K562 (cell line): ENCODE data around the gene MKRN3. TPM values are rescaled to one million over a fixed set of nuclear protein-coding genes. Genes with fewer than 3 reads are reported as not detected.
A peak's percentile ranks its signal among the peaks of the same experiment; 100 is the strongest.

Experiments used
- ATAC-seq: fragments of 200-7000 bp; cut with Tn5 transposase; 3 replicates; pipeline ENCODE4 v1.9.1; 2020; ENCODE audit warnings: moderate library complexity
- Bru-seq: library from RNA; stranded (reverse); fragments of 400-500 nt; gene quantifications from one replicate; lab custom pipeline; 2021; lab: Mats Ljungman, UMichigan
- BruChase-seq, 2 experiments: library from RNA; stranded (reverse); fragments of 400-500 nt; gene quantifications; one replicate each; lab custom pipeline; 2021; lab: Mats Ljungman, UMichigan
- BruUV-seq: library from RNA; stranded (reverse); fragments of 400-500 nt; replicated peaks from 2 replicates; lab custom pipeline; 2021; lab: Mats Ljungman, UMichigan
- CTCF ChIA-PET: fragments of 300-600 bp; formaldehyde crosslinking; extraction: SDS; loops from one replicate; lab custom pipeline; 2021; ENCODE audit warnings: low intra/inter-chr PET ratio; lab: Yijun Ruan, JAX
- POLR2A ChIA-PET: fragments of 300-600, 350-650 bp; sonication (Branson Sonifier 250); formaldehyde crosslinking; extraction: SDS; loops from one replicate; lab custom pipeline; 2021; ENCODE audit warnings: antibody characterized with exemption, inconsistent platforms; lab: Yijun Ruan, JAX
- DNase-seq, 4 experiments: peaks; one replicate each; pipeline versions ENCODE4 v3.0.0 to v3.0.0-alpha.2; 2011 to 2018; ENCODE audit warnings: low spot score in 3 of 4, mixed read lengths in 3 of 4; ENCODE audit errors: extremely low read depth in 1 of 4
- FAIRE-seq: peaks from 2 replicates; lab custom pipeline; 2011; peaks lifted over from hg19 to GRCh38; lab: Jason Lieb, UNC
- H2AFZ ChIP-seq: 2 replicates; pipeline ENCODE4 v1.6.0; 2011; ENCODE audit warnings: low read depth, low read length, control low read depth, inconsistent platforms
- H3K27ac ChIP-seq: fragments of 200-600 bp; 3 replicates; pipeline ENCODE4 v1.8.0; 2011; ENCODE audit warnings: low read depth, mild to moderate bottlenecking, control low read depth, inconsistent platforms, low read length, moderate library complexity, mixed read lengths; ENCODE audit errors: extremely low read depth
- H3K27me3 ChIP-seq, 2 experiments: fragments of 300-600 bp in 1 of 2; 2 replicates in 1 of 2; 3 replicates in 1 of 2; pipeline versions ENCODE4 v1.6.0 to v1.8.0; 2011; ENCODE audit warnings: inconsistent platforms in 2 of 2, low read length in 2 of 2, mild to moderate bottlenecking in 1 of 2, mixed read lengths in 1 of 2, moderate library complexity in 1 of 2; ENCODE audit not compliant: control insufficient read depth in 2 of 2, insufficient read depth in 2 of 2
- H3K36me3 ChIP-seq: fragments of 300-600 bp; 3 replicates; pipeline ENCODE4 v1.8.0; 2011; ENCODE audit warnings: mild to moderate bottlenecking, low read length, inconsistent platforms; ENCODE audit not compliant: control insufficient read depth, insufficient read depth
- H3K4me1 ChIP-seq, 2 experiments: fragments of 200-600 bp in 1 of 2; replicated peaks in 1 of 2; 2 replicates in 1 of 2; 3 replicates in 1 of 2; pipeline versions ENCODE4 v1.5.1 to v1.8.0; 2011; ENCODE audit warnings: inconsistent platforms in 2 of 2, low read length in 2 of 2, mild to moderate bottlenecking in 1 of 2, mixed read lengths in 1 of 2, moderate library complexity in 1 of 2; ENCODE audit not compliant: control insufficient read depth in 2 of 2, insufficient read depth in 2 of 2
- H3K4me2 ChIP-seq: 2 replicates; pipeline ENCODE4 v1.6.1; 2011; ENCODE audit warnings: low read length, control low read depth, inconsistent platforms, mixed read lengths; ENCODE audit not compliant: insufficient read depth
- H3K4me3 ChIP-seq: fragments of 200-600 bp; sonication (generic), shearing (Covaris generic); 2 replicates; pipeline ENCODE4 v1.5.1; 2016; ENCODE audit warnings: control low read depth, inconsistent platforms
- H3K79me2 ChIP-seq: fragments of 200-600 bp; 3 replicates; pipeline ENCODE4 v1.8.0; 2011; ENCODE audit warnings: low read length, inconsistent platforms; ENCODE audit not compliant: control insufficient read depth, insufficient read depth
- H3K9ac ChIP-seq, 2 experiments: 2 replicates each; pipeline versions ENCODE4 v1.6.0 to v1.6.1; 2011; ENCODE audit warnings: low read depth in 2 of 2, low read length in 2 of 2, control low read depth in 1 of 2, inconsistent platforms in 1 of 2, mild to moderate bottlenecking in 1 of 2, mixed read lengths in 1 of 2; ENCODE audit not compliant: insufficient read depth in 1 of 2
- H3K9me1 ChIP-seq: one replicate; pipeline ENCODE4 v1.6.0; 2011; ENCODE audit warnings: inconsistent platforms, mild to moderate bottlenecking, low read length, moderate library complexity; ENCODE audit not compliant: control insufficient read depth, insufficient read depth
- H3K9me3 ChIP-seq: replicated peaks from 2 replicates; pipeline ENCODE4 v1.5.1; 2011; ENCODE audit warnings: low read depth, low read length, inconsistent platforms; ENCODE audit not compliant: control insufficient read depth, insufficient read depth
- H4K20me1 ChIP-seq: replicated peaks from 2 replicates; pipeline ENCODE4 v1.6.1; 2011; ENCODE audit warnings: low read length, inconsistent platforms, mixed read lengths; ENCODE audit not compliant: control insufficient read depth, insufficient read depth
- ARID2 ChIP-seq: fragments of 450-650 bp; IDR thresholded peaks from 2 replicates; pipeline ENCODE4 v1.6.1; 2017; ENCODE audit warnings: antibody characterized with exemption, mild to moderate bottlenecking
- ATF7 ChIP-seq: fragments of 450-650 bp; IDR thresholded peaks from 2 replicates; pipeline ENCODE4 v1.7.1; 2014; ENCODE audit warnings: mild to moderate bottlenecking, moderate library complexity
- CHD4 ChIP-seq: fragments of 200-600 bp; sonication (generic); IDR thresholded peaks from 3 replicates; pipeline ENCODE4 v1.6.1; 2012; ENCODE audit warnings: low read depth, mild to moderate bottlenecking, mixed read lengths, low read length, inconsistent platforms; ENCODE audit not compliant: insufficient read depth, insufficient replicate concordance, poor library complexity, severe bottlenecking
- EWSR1 ChIP-seq: fragments of 450-650 bp; IDR thresholded peaks from 2 replicates; pipeline ENCODE4 v1.6.1; 2018; ENCODE audit warnings: borderline replicate concordance, mild to moderate bottlenecking, low read depth, moderate library complexity; ENCODE audit not compliant: partially characterized antibody
- EZH2 ChIP-seq: IDR thresholded peaks from 2 replicates; pipeline ENCODE4 v1.6.1; 2012; ENCODE audit warnings: low read depth, mild to moderate bottlenecking, inconsistent platforms, low read length, borderline replicate concordance
- GATA2 ChIP-seq: sonication (generic); formaldehyde crosslinking; IDR thresholded peaks from 2 replicates; pipeline ENCODE4 v1.4.0; 2020; ENCODE audit warnings: mild to moderate bottlenecking, missing genetic modification reagents
- GTF2E2 ChIP-seq: fragments of 200-800 bp; sonication (Bioruptor generic); IDR thresholded peaks from 2 replicates; pipeline ENCODE4 v1.6.1; 2016; ENCODE audit warnings: missing genetic modification characterization, missing compliant biosample characterization
- HNRNPLL ChIP-seq: fragments of 200-400 bp; formaldehyde crosslinking; IDR thresholded peaks from 2 replicates; pipeline ENCODE4 v1.6.1; 2017; ENCODE audit warnings: low read length, low read depth, mild to moderate bottlenecking; ENCODE audit not compliant: poor library complexity, severe bottlenecking
- HNRNPUL1 ChIP-seq: fragments of 200-400 bp; formaldehyde crosslinking; IDR thresholded peaks from 2 replicates; pipeline ENCODE4 v1.6.1; 2017; ENCODE audit warnings: low read length
- MAFG ChIP-seq: fragments of 450-650 bp; conservative IDR thresholded peaks from 2 replicates; pipeline ENCODE4 v1.6.1; 2016; ENCODE audit warnings: missing genetic modification characterization, missing compliant biosample characterization
- U2AF1 ChIP-seq: fragments of 200-400 bp; formaldehyde crosslinking; optimal IDR thresholded peaks from 2 replicates; pipeline ENCODE3; 2017; ENCODE audit warnings: mild to moderate bottlenecking, low read depth, low read length, moderate library complexity
- ZNF184 ChIP-seq: sonication (generic); formaldehyde crosslinking; IDR thresholded peaks from 2 replicates; pipeline ENCODE4 v1.5.0; 2020; ENCODE audit warnings: missing genetic modification reagents
- WGBS: fragments of 100-300 bp; shearing (Covaris generic); methylation state at CpG from one replicate; pipeline ENCODE4 v1.1.6; 2016; ENCODE audit warnings: low coverage, mixed read lengths; ENCODE audit not compliant: insufficient coverage; ENCODE audit errors: missing lambda C conversion rate; 5-methylcytosine and 5-hydroxymethylcytosine counted together
- in situ Hi-C: fragments of 300-500 bp; cut with MboI; formaldehyde crosslinking; loops from 4 replicates; pipeline ENCODE4 v1.15.0; 2018; ENCODE audit warnings: inconsistent platforms, mixed read lengths
- intact Hi-C: fragments of 100-400 bp; cut with micrococcal nuclease; formaldehyde crosslinking; loops from 2 replicates; pipeline ENCODE4 v1.14.2; 2022
- long read RNA-seq, 3 experiments: library from polyadenylated mRNA in 2 of 3; library from RNA in 1 of 3; unstranded in 2 of 3; stranded (forward) in 1 of 3; transcript quantifications; one replicate each; pipeline ENCODE4 v2.0.0, GENCODE V29; 2019 to 2022
- polyA minus RNA-seq, 3 experiments: library from RNA; depleted of rRNA, polyadenylated mRNA; stranded (reverse); fragments of >200 nt; gene quantifications; 2 replicates each; pipeline ENCODE4 v1.2.3, GENCODE V29; 2011
- polyA plus RNA-seq, 8 experiments: library from polyadenylated mRNA; depleted of rRNA in 4 of 8; stranded (reverse) in 5 of 8; unstranded in 3 of 8; fragments of >200 nt; fragmentation: Nextera tagmentation in 2 of 8; fragmentation: Illumina TruSeq in 1 of 8; extraction: Ambion mirVana in 2 of 8; extraction: Trizol in 1 of 8; gene quantifications; 2 replicates each; pipeline versions ENCODE4 v1.2.1 to v1.2.3, GENCODE V29; 2011 to 2014; ENCODE audit warnings: inconsistent platforms in 1 of 8, missing spikeins in 1 of 8
- total RNA-seq, 7 experiments: library from RNA; depleted of rRNA in 6 of 7; stranded (reverse); fragments of >200 nt in 6 of 7; fragmentation: Illumina TruSeq in 2 of 7; extraction: Trizol in 2 of 7; gene quantifications; 2 replicates each; pipeline versions ENCODE4 v1.2.1 to v1.2.3, GENCODE V29; 2011 to 2021; ENCODE audit warnings: low replicate concordance in 1 of 7
- TF ChIP-seq, protein P1 (sequence below): fragments of 450-650 bp; formaldehyde crosslinking; IDR thresholded peaks from 2 replicates; pipeline ENCODE4 v1.4.0; 2022; ENCODE audit warnings: missing genetic modification characterization

MKRN3 gene
- total RNA-seq (2011; cell fraction: chromatin; rRNA removed; ENCODE audit: low replicate concordance), result 37.6 and 42.7 TPM in 2 replicates
- 28.9 and 33.4 TPM in 2 replicates for total RNA-seq (2011; cell fraction: nucleolus; rRNA removed)
- 44.3 and 51.5 TPM in 2 replicates for total RNA-seq (2011; cell fraction: nucleoplasm; rRNA removed)
- total RNA-seq (2014; rRNA removed) (33.4 and 37.8 TPM in 2 replicates), total RNA-seq (2014; rRNA removed; fragmentation: Illumina TruSeq; extraction: Trizol) (21.4 and 25.1 TPM in 2 replicates), total RNA-seq (2015; rRNA removed; fragmentation: Illumina TruSeq; extraction: Trizol) (29.9 and 31.1 TPM in 2 replicates), total RNA-seq (2021) (26.0 and 26.2 TPM in 2 replicates), polyA plus RNA-seq (2011; rRNA removed) (22.4 and 22.5 TPM in 2 replicates), polyA plus RNA-seq (2014; fragmentation: Illumina TruSeq; extraction: Trizol) (15.8 and 19.1 TPM in 2 replicates), polyA plus RNA-seq (2014; fragmentation: Nextera tagmentation; extraction: Ambion mirVana) (1 to 10 TPM; 6.5 to 7.8 TPM), polyA plus RNA-seq (2014; rRNA removed) (23.6 and 25.2 TPM in 2 replicates), polyA minus RNA-seq (2011; rRNA and poly(A)+ RNA removed) (35.8 and 40.8 TPM in 2 replicates), Bru-seq, nascent RNA (percentile 67 among the genes with signal in this experiment), BruChase-seq, experiment 1, labeled RNA remaining after a 2-hour chase (percentile 71 among the genes with signal in this experiment), BruChase-seq, experiment 2, labeled RNA remaining after a 6-hour chase (percentile 68 among the genes with signal in this experiment)
- 13.3 and 19.2 TPM in 2 replicates for polyA plus RNA-seq (2011; cell fraction: cytosol; rRNA removed)
- 35.1 and 35.8 TPM in 2 replicates for polyA plus RNA-seq (2011; cell fraction: nucleus; rRNA removed)
- polyA plus RNA-seq (2012), result 17.1 and 17.2 TPM in 2 replicates
- polyA minus RNA-seq (2011; cell fraction: cytosol; rRNA and poly(A)+ RNA removed), result 15.4 and 23.4 TPM in 2 replicates
- polyA minus RNA-seq (2011; cell fraction: nucleus; rRNA and poly(A)+ RNA removed), result 26.8 and 41.5 TPM in 2 replicates
- long read RNA-seq, experiment 1, transcript MKRN3-201 (1 exons, 2,347 nt), result major isoform, 18 of 60 reads
- long read RNA-seq, experiment 1, transcript MKRN3-202 (3 exons, 629 nt), result minor isoform, 17 of 60 reads
- long read RNA-seq, experiment 1, partial matches to known transcripts, result 7 of 60 reads
- long read RNA-seq, experiment 1, other reads (novel, unspliced or antisense), result 15 of 60 reads
- long read RNA-seq, experiment 2, partial matches to known transcripts, result 0 of 7 reads
- long read RNA-seq, experiment 2, other reads (novel, unspliced or antisense), result 7 of 7 reads
- long read RNA-seq, experiment 3, transcript MKRN3-205 (3 exons, 470 nt), result minor isoform, 7 of 25 reads
- long read RNA-seq, experiment 3, transcript MKRN3-202 (3 exons, 629 nt), result major isoform, 12 of 25 reads
- long read RNA-seq, experiment 3, partial matches to known transcripts, result 5 of 25 reads
- long read RNA-seq, experiment 3, other reads (novel, unspliced or antisense), result 0 of 25 reads

DNA sequence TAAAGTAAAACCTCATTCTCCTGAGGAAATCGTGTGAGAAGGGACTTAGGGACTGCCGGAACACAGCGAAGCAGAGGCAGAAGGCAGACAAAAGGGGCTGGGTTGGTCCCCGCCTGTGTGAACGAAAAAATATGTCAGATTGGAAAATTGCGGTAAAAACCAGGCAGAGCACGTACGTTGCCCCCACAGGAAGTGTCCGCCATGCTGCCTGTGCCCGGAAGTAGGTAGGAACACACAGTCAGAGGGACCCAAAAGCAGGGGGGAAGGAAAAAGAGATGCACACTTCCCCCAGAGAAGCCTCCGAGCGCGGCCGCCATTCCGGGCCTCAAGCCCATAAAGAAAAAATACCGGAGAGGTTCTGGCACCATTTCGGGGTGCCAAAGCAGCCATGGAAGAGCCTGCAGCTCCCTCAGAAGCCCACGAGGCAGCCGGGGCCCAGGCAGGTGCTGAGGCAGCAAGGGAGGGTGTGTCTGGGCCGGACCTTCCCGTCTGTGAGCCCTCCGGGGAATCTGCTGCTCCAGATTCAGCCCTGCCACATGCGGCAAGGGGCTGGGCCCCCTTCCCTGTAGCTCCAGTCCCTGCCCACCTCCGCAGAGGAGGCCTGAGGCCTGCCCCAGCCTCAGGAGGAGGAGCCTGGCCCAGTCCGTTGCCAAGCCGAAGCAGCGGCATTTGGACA lies at the start of gene MKRN3:
MKRN3 (plus strand) TSS at position 280 of the 676 bp plus-strand sequence; CDS start at position 389, 109 bp downstream.
- Histone ChIP-seq H3K9ac (peak within 1 kb of the TSS; percentile 95 to 100), H3K27ac (peak within 1 kb of the TSS; percentile 80), H3K9me1 (no peaks in the 10 kb centered on the region), H3K9me3 (no peaks in the 10 kb centered on the region), H3K4me2 (peak within 1 kb of the TSS; percentile 94), H2AFZ (peak within 1 kb of the TSS; percentile 84), H3K36me3 (peaks cover 32% of the 10 kb centered on the region), H3K79me2 (peaks cover 52% of the 10 kb centered on the region), H4K20me1 (no peaks in the 10 kb centered on the region; the same call in 1 of the 2 replicates), H3K4me3 (peak within 1 kb of the TSS; percentile 76), H3K27me3 (peaks cover 0 to 5% of the 10 kb centered on the region in 2 experiments; a peak in 1 of 5 replicates), H3K4me1 (peaks cover 6 to 18% of the 10 kb centered on the region in 2 experiments; a peak in 4 of 5 replicates)
- ChIA-PET POLR2A (interaction anchor here (1.3 kb wide), 1 partner anchor 9 kb away, joined by 4 read pairs; no protein-coding TSS in a partner anchor), CTCF (no interaction called here)
- TSS peak; percentile 48 for BruUV-seq
- peak; percentile 83 to 93 (median 86) for DNase-seq
- ATAC-seq, result peak; percentile 92
- under 1% methylated on average over 27 of the region's 27 CpGs for WGBS
- in situ Hi-C loops (no loop called here), intact Hi-C loops (loop anchor here (10.0 kb wide), 1 partner anchor 71 kb away; no protein-coding TSS in a partner anchor)
- FAIRE-seq, result peak; percentile 85
- TF ChIP-seq U2AF1 (no peak), MAFG (tag) (no peak), ZNF184 (no peak), EZH2 (no peak), HNRNPUL1 (no peak), GTF2E2 (tag) (peak; percentile 97), ARID2 (no peak), CHD4 (no peak), EWSR1 (no peak), HNRNPLL (peak; percentile 69), GATA2 (CRISPR knock-in tag) (no peak), ATF7 (peak; percentile 81)
- TF ChIP-seq, protein P1, sequence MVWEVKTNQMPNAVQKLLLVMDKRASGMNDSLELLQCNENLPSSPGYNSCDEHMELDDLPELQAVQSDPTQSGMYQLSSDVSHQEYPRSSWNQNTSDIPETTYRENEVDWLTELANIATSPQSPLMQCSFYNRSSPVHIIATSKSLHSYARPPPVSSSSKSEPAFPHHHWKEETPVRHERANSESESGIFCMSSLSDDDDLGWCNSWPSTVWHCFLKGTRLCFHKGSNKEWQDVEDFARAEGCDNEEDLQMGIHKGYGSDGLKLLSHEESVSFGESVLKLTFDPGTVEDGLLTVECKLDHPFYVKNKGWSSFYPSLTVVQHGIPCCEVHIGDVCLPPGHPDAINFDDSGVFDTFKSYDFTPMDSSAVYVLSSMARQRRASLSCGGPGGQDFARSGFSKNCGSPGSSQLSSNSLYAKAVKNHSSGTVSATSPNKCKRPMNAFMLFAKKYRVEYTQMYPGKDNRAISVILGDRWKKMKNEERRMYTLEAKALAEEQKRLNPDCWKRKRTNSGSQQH (CRISPR knock-in tag), result no peak
